Astrocyte (in vitro differentiated cells and primary cell): ENCODE results near the gene AP4B1. TPM values are rescaled to one million over a fixed set of nuclear protein-coding genes. Genes with fewer than 3 reads are reported as not detected.

Source experiments
- DNase-seq: peaks from one replicate; pipeline ENCODE4 v3.0.0-alpha.2; 2010; ENCODE audit warnings: low read depth
- FAIRE-seq: peaks from 2 replicates; lab custom pipeline; 2011; peaks lifted over from hg19 to GRCh38; lab: Jason Lieb, UNC
- H2AFZ ChIP-seq: 2 replicates; pipeline ENCODE4 v1.6.0; 2012; ENCODE audit warnings: low read depth, low read length, inconsistent platforms
- H3K27ac ChIP-seq: 2 replicates; pipeline ENCODE4 v1.5.1; 2011; ENCODE audit warnings: low read depth, low read length, inconsistent platforms
- H3K27me3 ChIP-seq: 2 replicates; pipeline ENCODE4 v1.6.0; 2011; ENCODE audit warnings: low read length, inconsistent platforms; ENCODE audit not compliant: insufficient read depth
- H3K36me3 ChIP-seq: 2 replicates; pipeline ENCODE4 v1.5.1; 2011; ENCODE audit warnings: low read length, inconsistent platforms; ENCODE audit not compliant: insufficient read depth
- H3K4me1 ChIP-seq: 2 replicates; pipeline ENCODE4 v1.5.1; 2011; ENCODE audit warnings: low read length, inconsistent platforms; ENCODE audit not compliant: insufficient read depth
- H3K4me2 ChIP-seq: 2 replicates; pipeline ENCODE4 v1.6.0; 2012; ENCODE audit warnings: low read length, inconsistent platforms
- H3K4me3 ChIP-seq: 2 replicates; pipeline ENCODE4 v1.5.1; 2011; ENCODE audit warnings: low read depth, mild to moderate bottlenecking, low read length, inconsistent platforms; ENCODE audit not compliant: insufficient read depth
- H3K79me2 ChIP-seq: 2 replicates; pipeline ENCODE4 v1.6.0; 2012; ENCODE audit warnings: mild to moderate bottlenecking, low read length, inconsistent platforms; ENCODE audit not compliant: insufficient read depth
- H3K9ac ChIP-seq: 2 replicates; pipeline ENCODE4 v1.6.0; 2012; ENCODE audit warnings: mild to moderate bottlenecking, low read length, inconsistent platforms
- H3K9me3 ChIP-seq: 2 replicates; pipeline ENCODE4 v1.5.1; 2012; ENCODE audit warnings: low read depth, mild to moderate bottlenecking, low read length, inconsistent platforms; ENCODE audit not compliant: insufficient read depth
- H4K20me1 ChIP-seq: 2 replicates; pipeline ENCODE4 v1.6.0; 2012; ENCODE audit warnings: low read length, inconsistent platforms; ENCODE audit not compliant: insufficient read depth
- H3K27ac Mint-ChIP-seq: one replicate; pipeline ENCODE4 v1.8.0; 2021; ENCODE audit warnings: mild to moderate bottlenecking, mixed read lengths; ENCODE audit not compliant: unreplicated experiment
- H3K27me3 Mint-ChIP-seq: one replicate; pipeline ENCODE4 v1.8.0; 2021; ENCODE audit warnings: low read depth, mixed read lengths; ENCODE audit not compliant: unreplicated experiment
- H3K36me3 Mint-ChIP-seq: one replicate; pipeline ENCODE4 v1.8.0; 2021; ENCODE audit warnings: low read depth, mixed read lengths; ENCODE audit not compliant: unreplicated experiment
- H3K4me1 Mint-ChIP-seq: one replicate; pipeline ENCODE4 v1.8.0; 2021; ENCODE audit warnings: low read depth, mixed read lengths; ENCODE audit not compliant: unreplicated experiment
- H3K4me3 Mint-ChIP-seq: one replicate; pipeline ENCODE4 v1.8.0; 2021; ENCODE audit warnings: mild to moderate bottlenecking, moderate library complexity, mixed read lengths; ENCODE audit not compliant: unreplicated experiment
- H3K9me3 Mint-ChIP-seq: one replicate; pipeline ENCODE4 v1.8.0; 2021; ENCODE audit warnings: mild to moderate bottlenecking, mixed read lengths; ENCODE audit not compliant: unreplicated experiment
- EZH2 ChIP-seq: IDR thresholded peaks from 2 replicates; pipeline ENCODE4 v1.6.1; 2012; ENCODE audit warnings: mild to moderate bottlenecking, low read length, inconsistent platforms; ENCODE audit not compliant: insufficient read depth
- total RNA-seq: library from RNA; stranded (reverse); gene quantifications from 2 replicates; pipeline ENCODE4 v1.2.1, GENCODE V29; 2021
- TF ChIP-seq, protein P1 (sequence below): IDR thresholded peaks from 2 replicates; pipeline ENCODE4 v1.5.1; 2011; ENCODE audit warnings: low read depth, mild to moderate bottlenecking, inconsistent platforms, low read length, moderate library complexity; ENCODE audit not compliant: insufficient read depth

AP4B1 gene
- total RNA-seq, 1 donor from 2014 or later, result 14.9 TPM

DNA sequence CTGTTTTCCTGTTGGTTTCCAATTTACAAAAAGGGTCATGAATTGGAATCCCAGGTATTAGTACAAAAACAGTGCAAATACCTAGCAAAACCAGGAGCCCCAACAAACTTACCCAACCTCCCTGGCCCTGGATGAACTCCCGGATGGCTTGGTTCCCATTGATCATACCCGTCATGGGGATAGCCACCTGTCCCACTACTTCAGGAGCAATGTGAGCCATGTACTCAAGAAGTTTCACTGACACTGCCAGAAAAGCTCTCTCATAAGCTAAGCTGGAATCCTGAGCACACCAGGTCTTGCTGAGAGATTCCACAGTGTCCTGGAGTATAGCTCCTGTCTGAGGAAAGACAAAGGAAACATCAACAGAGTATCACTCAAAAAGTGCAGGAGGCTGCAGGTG, 22.9 kb downstream of the AP4B1 start:
- Histone ChIP-seq H4K20me1 (no peaks in the 10 kb centered on the region), H3K27me3 (no peaks in the 10 kb centered on the region), H3K9ac (no peak overlapping the region), H3K4me1 (no peaks in the 10 kb centered on the region), H3K9me3 (no peaks in the 10 kb centered on the region), H3K4me3 (no peak overlapping the region), H3K4me2 (no peak overlapping the region), H2AFZ (no peak overlapping the region), H3K36me3 (no peaks in the 10 kb centered on the region), H3K27ac (no peak overlapping the region), H3K79me2 (no peaks in the 10 kb centered on the region)
- DNase-seq, result no peak
- no peak for FAIRE-seq
- TF ChIP-seq, protein P1, sequence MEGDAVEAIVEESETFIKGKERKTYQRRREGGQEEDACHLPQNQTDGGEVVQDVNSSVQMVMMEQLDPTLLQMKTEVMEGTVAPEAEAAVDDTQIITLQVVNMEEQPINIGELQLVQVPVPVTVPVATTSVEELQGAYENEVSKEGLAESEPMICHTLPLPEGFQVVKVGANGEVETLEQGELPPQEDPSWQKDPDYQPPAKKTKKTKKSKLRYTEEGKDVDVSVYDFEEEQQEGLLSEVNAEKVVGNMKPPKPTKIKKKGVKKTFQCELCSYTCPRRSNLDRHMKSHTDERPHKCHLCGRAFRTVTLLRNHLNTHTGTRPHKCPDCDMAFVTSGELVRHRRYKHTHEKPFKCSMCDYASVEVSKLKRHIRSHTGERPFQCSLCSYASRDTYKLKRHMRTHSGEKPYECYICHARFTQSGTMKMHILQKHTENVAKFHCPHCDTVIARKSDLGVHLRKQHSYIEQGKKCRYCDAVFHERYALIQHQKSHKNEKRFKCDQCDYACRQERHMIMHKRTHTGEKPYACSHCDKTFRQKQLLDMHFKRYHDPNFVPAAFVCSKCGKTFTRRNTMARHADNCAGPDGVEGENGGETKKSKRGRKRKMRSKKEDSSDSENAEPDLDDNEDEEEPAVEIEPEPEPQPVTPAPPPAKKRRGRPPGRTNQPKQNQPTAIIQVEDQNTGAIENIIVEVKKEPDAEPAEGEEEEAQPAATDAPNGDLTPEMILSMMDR, result no peak
- TF ChIP-seq EZH2, result no peak
- no peaks in the 10 kb centered on the region for H3K27me3 Mint-ChIP-seq
- no peak overlapping the region for H3K4me3 Mint-ChIP-seq
- H3K36me3 Mint-ChIP-seq, result no peaks in the 10 kb centered on the region
- no peaks in the 10 kb centered on the region for H3K9me3 Mint-ChIP-seq
- H3K4me1 Mint-ChIP-seq, result peaks cover 4% of the 10 kb centered on the region
- no peak overlapping the region for H3K27ac Mint-ChIP-seq

- Histone ChIP-seq H3K36me3 (no peaks in the 10 kb centered on the region), H3K27ac (no peak overlapping the region), H4K20me1 (no peaks in the 10 kb centered on the region), H3K79me2 (no peaks in the 10 kb centered on the region), H3K4me1 (no peaks in the 10 kb centered on the region), H3K9ac (no peak overlapping the region), H3K27me3 (no peaks in the 10 kb centered on the region), H2AFZ (no peak overlapping the region), H3K4me3 (no peak overlapping the region), H3K9me3 (no peaks in the 10 kb centered on the region), H3K4me2 (no peak overlapping the region)
- no peaks in the 10 kb centered on the region for H3K36me3 Mint-ChIP-seq
- DNase-seq (no peak), FAIRE-seq (no peak)
- no peaks in the 10 kb centered on the region for H3K9me3 Mint-ChIP-seq
- TF ChIP-seq, protein P1, result no peak
- TF ChIP-seq EZH2, result no peak
- no peak overlapping the region for H3K27ac Mint-ChIP-seq
- H3K4me3 Mint-ChIP-seq, result no peak overlapping the region
- H3K27me3 Mint-ChIP-seq, result peaks cover 3% of the 10 kb centered on the region
- H3K4me1 Mint-ChIP-seq, result peaks cover 4% of the 10 kb centered on the region
Measured at GRCh38 chr1:113879739-113880038, 24.9 kb downstream of the AP4B1 start.

GRCh38 chr1:113876176-113876575, 28.4 kb downstream of the AP4B1 start:
- Mint-ChIP-seq H3K9me3 (no peaks in the 10 kb centered on the region), H3K4me1 (peaks cover 15% of the 10 kb centered on the region), H3K27me3 (peaks cover 3% of the 10 kb centered on the region), H3K4me3 (no peak overlapping the region), H3K27ac (no peak overlapping the region), H3K36me3 (no peaks in the 10 kb centered on the region)
- DNase-seq (no peak), FAIRE-seq (no peak)
- H2AFZ ChIP-seq, result no peak overlapping the region
- H3K36me3 ChIP-seq, result no peaks in the 10 kb centered on the region
- H3K4me3 ChIP-seq, result no peak overlapping the region
- H3K79me2 ChIP-seq, result no peaks in the 10 kb centered on the region
- TF ChIP-seq EZH2, result no peak
- TF ChIP-seq, protein P1, result no peak
- no peaks in the 10 kb centered on the region for H3K9me3 ChIP-seq
- no peak overlapping the region for H3K4me2 ChIP-seq
- no peaks in the 10 kb centered on the region for H3K27me3 ChIP-seq
- H3K9ac ChIP-seq, result no peak overlapping the region
- no peaks in the 10 kb centered on the region for H4K20me1 ChIP-seq
- H3K27ac ChIP-seq, result no peak overlapping the region
- H3K4me1 ChIP-seq, result peaks cover 15% of the 10 kb centered on the region
